WTC11 (cell line): ENCODE data around the gene HYAL2. TPM values are rescaled to one million over a fixed set of nuclear protein-coding genes. Genes with fewer than 3 reads are reported as not detected.

Experiments
- ATAC-seq: fragments of 200-7000 bp; cut with Tn5 transposase; 2 replicates; pipeline ENCODE4 v1.10.0; 2021; ENCODE audit warnings: mild to moderate bottlenecking, moderate library complexity
- CTCF ChIA-PET: fragments of 300-600 bp; sonication (Branson Sonifier 250); formaldehyde crosslinking; loops from one replicate; lab custom pipeline; 2021; ENCODE audit warnings: antibody characterized with exemption; lab: Charles Lee
- POLR2A ChIA-PET: fragments of 350-600 bp; sonication (Branson Sonifier 250); formaldehyde crosslinking; loops from one replicate; lab custom pipeline; 2021; ENCODE audit warnings: antibody characterized with exemption; lab: Charles Lee
- DNase-seq: peaks from one replicate; pipeline ENCODE4 v3.0.0; 2021; ENCODE audit warnings: low spot score
- H3K27ac Mint-ChIP-seq: 2 replicates; pipeline ENCODE4 v1.8.0; 2021; ENCODE audit warnings: mixed read lengths
- H3K27me3 Mint-ChIP-seq: 2 replicates; pipeline ENCODE4 v1.8.0; 2021; ENCODE audit warnings: low read depth, mild to moderate bottlenecking, moderate library complexity, mixed read lengths
- H3K36me3 Mint-ChIP-seq: 2 replicates; pipeline ENCODE4 v1.8.0; 2021; ENCODE audit warnings: mixed read lengths
- H3K4me1 Mint-ChIP-seq: 2 replicates; pipeline ENCODE4 v1.8.0; 2022; ENCODE audit warnings: mixed read lengths
- H3K4me3 Mint-ChIP-seq: 2 replicates; pipeline ENCODE4 v1.8.0; 2021; ENCODE audit warnings: mild to moderate bottlenecking, moderate library complexity, mixed read lengths
- H3K9me3 Mint-ChIP-seq: 2 replicates; pipeline ENCODE4 v1.8.0; 2021; ENCODE audit warnings: mixed read lengths
- ATF1 ChIP-seq: sonication (generic); formaldehyde crosslinking; IDR thresholded peaks from 2 replicates; pipeline ENCODE4 v1.8.1; 2023; ENCODE audit warnings: mild to moderate bottlenecking, moderate library complexity, missing genetic modification reagents
- CREM ChIP-seq: sonication (generic); formaldehyde crosslinking; IDR thresholded peaks from 2 replicates; pipeline ENCODE4 v1.8.1; 2022; ENCODE audit warnings: mild to moderate bottlenecking, missing genetic modification reagents, moderate library complexity
- EMX1 ChIP-seq: fragments of 250-450 bp; sonication (Bioruptor Pico); IDR thresholded peaks from 2 replicates; pipeline ENCODE4 v1.8.0; 2021; ENCODE audit warnings: mild to moderate bottlenecking
- NR3C1 ChIP-seq: sonication (generic); formaldehyde crosslinking; conservative IDR thresholded peaks from 2 replicates; pipeline ENCODE4 v1.8.1; 2023; ENCODE audit warnings: low read depth, mild to moderate bottlenecking, missing genetic modification reagents
- TEAD4 ChIP-seq: sonication (generic); formaldehyde crosslinking; IDR thresholded peaks from 2 replicates; pipeline ENCODE4 v1.8.0; 2022; ENCODE audit warnings: mild to moderate bottlenecking, missing genetic modification reagents
- TP53 ChIP-seq: sonication (generic); formaldehyde crosslinking; IDR thresholded peaks from 2 replicates; pipeline ENCODE4 v1.8.1; 2023; ENCODE audit warnings: mild to moderate bottlenecking, missing genetic modification reagents
- ZNF396 ChIP-seq: fragments of 250-450 bp; sonication (Bioruptor Pico); IDR thresholded peaks from 2 replicates; pipeline ENCODE4 v1.8.0; 2021; ENCODE audit warnings: mild to moderate bottlenecking, moderate library complexity, borderline replicate concordance
- total RNA-seq: library from RNA; stranded (reverse); gene quantifications from 3 replicates; pipeline ENCODE4 v1.2.3, GENCODE V29; 2021
- TF ChIP-seq, protein P1 (sequence below): fragments of 250-450 bp; sonication (Bioruptor Pico); IDR thresholded peaks from 2 replicates; pipeline ENCODE4 v1.9.0; 2021; ENCODE audit warnings: mild to moderate bottlenecking
- TF ChIP-seq, protein P2 (sequence below): sonication (generic); formaldehyde crosslinking; conservative IDR thresholded peaks from 2 replicates; pipeline ENCODE4 v1.8.1; 2023; ENCODE audit warnings: mild to moderate bottlenecking, low read depth, missing genetic modification reagents, moderate library complexity
- TF ChIP-seq, protein P3 (sequence below): sonication (generic); formaldehyde crosslinking; IDR thresholded peaks from 2 replicates; pipeline ENCODE4 v1.8.0; 2023; ENCODE audit warnings: mild to moderate bottlenecking, missing genetic modification reagents
- TF ChIP-seq, protein P4 (sequence below): sonication (generic); formaldehyde crosslinking; IDR thresholded peaks from 2 replicates; pipeline ENCODE4 v1.8.1; 2022; ENCODE audit warnings: missing genetic modification reagents, borderline replicate concordance
- TF ChIP-seq, protein P5 (sequence below): sonication (generic); formaldehyde crosslinking; IDR thresholded peaks from 2 replicates; pipeline ENCODE4 v1.8.1; 2022; ENCODE audit warnings: low read depth, missing genetic modification reagents, borderline replicate concordance
- TF ChIP-seq, protein P6 (sequence below): fragments of 250-450 bp; sonication (Bioruptor Pico); conservative IDR thresholded peaks from 2 replicates; pipeline ENCODE4 v1.9.0; 2021; ENCODE audit warnings: mild to moderate bottlenecking

Gene HYAL2
- total RNA-seq, 1 experiment from 2014 or later = 58.0 TPM

DNA sequence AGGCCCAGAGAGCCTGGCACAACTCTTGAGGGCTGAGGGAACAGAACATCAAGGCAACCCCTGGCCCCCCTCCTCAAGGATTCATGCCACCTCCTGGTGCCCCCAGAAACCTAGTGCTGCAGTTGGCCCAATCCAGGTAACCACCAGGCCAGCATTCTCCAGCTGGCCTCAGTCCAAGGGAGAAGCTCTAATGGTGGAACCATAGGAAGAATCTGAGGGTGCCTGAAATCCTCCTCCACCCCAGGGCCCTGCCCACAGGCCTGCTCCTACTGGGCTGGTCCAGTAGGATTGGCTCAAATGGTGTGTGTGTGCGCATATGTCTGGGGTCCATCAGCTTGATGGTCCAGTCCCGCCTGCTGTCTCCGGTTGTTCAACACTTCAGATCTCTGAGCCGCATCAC is 7.7 kb downstream of the HYAL2 start:
- H3K4me3 Mint-ChIP-seq = no peak overlapping the region
- TF ChIP-seq, protein P1, sequence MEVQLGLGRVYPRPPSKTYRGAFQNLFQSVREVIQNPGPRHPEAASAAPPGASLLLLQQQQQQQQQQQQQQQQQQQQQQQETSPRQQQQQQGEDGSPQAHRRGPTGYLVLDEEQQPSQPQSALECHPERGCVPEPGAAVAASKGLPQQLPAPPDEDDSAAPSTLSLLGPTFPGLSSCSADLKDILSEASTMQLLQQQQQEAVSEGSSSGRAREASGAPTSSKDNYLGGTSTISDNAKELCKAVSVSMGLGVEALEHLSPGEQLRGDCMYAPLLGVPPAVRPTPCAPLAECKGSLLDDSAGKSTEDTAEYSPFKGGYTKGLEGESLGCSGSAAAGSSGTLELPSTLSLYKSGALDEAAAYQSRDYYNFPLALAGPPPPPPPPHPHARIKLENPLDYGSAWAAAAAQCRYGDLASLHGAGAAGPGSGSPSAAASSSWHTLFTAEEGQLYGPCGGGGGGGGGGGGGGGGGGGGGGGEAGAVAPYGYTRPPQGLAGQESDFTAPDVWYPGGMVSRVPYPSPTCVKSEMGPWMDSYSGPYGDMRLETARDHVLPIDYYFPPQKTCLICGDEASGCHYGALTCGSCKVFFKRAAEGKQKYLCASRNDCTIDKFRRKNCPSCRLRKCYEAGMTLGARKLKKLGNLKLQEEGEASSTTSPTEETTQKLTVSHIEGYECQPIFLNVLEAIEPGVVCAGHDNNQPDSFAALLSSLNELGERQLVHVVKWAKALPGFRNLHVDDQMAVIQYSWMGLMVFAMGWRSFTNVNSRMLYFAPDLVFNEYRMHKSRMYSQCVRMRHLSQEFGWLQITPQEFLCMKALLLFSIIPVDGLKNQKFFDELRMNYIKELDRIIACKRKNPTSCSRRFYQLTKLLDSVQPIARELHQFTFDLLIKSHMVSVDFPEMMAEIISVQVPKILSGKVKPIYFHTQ (CRISPR knock-in tag) = no peak
- TF ChIP-seq, protein P2, sequence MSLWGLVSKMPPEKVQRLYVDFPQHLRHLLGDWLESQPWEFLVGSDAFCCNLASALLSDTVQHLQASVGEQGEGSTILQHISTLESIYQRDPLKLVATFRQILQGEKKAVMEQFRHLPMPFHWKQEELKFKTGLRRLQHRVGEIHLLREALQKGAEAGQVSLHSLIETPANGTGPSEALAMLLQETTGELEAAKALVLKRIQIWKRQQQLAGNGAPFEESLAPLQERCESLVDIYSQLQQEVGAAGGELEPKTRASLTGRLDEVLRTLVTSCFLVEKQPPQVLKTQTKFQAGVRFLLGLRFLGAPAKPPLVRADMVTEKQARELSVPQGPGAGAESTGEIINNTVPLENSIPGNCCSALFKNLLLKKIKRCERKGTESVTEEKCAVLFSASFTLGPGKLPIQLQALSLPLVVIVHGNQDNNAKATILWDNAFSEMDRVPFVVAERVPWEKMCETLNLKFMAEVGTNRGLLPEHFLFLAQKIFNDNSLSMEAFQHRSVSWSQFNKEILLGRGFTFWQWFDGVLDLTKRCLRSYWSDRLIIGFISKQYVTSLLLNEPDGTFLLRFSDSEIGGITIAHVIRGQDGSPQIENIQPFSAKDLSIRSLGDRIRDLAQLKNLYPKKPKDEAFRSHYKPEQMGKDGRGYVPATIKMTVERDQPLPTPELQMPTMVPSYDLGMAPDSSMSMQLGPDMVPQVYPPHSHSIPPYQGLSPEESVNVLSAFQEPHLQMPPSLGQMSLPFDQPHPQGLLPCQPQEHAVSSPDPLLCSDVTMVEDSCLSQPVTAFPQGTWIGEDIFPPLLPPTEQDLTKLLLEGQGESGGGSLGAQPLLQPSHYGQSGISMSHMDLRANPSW (CRISPR knock-in tag) = no peak
- TF ChIP-seq, protein P3, sequence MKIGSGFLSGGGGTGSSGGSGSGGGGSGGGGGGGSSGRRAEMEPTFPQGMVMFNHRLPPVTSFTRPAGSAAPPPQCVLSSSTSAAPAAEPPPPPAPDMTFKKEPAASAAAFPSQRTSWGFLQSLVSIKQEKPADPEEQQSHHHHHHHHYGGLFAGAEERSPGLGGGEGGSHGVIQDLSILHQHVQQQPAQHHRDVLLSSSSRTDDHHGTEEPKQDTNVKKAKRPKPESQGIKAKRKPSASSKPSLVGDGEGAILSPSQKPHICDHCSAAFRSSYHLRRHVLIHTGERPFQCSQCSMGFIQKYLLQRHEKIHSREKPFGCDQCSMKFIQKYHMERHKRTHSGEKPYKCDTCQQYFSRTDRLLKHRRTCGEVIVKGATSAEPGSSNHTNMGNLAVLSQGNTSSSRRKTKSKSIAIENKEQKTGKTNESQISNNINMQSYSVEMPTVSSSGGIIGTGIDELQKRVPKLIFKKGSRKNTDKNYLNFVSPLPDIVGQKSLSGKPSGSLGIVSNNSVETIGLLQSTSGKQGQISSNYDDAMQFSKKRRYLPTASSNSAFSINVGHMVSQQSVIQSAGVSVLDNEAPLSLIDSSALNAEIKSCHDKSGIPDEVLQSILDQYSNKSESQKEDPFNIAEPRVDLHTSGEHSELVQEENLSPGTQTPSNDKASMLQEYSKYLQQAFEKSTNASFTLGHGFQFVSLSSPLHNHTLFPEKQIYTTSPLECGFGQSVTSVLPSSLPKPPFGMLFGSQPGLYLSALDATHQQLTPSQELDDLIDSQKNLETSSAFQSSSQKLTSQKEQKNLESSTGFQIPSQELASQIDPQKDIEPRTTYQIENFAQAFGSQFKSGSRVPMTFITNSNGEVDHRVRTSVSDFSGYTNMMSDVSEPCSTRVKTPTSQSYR = no peak
- TF ChIP-seq ATF1 (no peak), TP53 (CRISPR knock-in tag) (no peak), ZNF396 (CRISPR knock-in tag) (no peak), NR3C1 (CRISPR knock-in tag) (no peak), TEAD4 (CRISPR knock-in tag) (no peak), CREM (no peak), EMX1 (CRISPR knock-in tag) (no peak)
- TF ChIP-seq, protein P4, sequence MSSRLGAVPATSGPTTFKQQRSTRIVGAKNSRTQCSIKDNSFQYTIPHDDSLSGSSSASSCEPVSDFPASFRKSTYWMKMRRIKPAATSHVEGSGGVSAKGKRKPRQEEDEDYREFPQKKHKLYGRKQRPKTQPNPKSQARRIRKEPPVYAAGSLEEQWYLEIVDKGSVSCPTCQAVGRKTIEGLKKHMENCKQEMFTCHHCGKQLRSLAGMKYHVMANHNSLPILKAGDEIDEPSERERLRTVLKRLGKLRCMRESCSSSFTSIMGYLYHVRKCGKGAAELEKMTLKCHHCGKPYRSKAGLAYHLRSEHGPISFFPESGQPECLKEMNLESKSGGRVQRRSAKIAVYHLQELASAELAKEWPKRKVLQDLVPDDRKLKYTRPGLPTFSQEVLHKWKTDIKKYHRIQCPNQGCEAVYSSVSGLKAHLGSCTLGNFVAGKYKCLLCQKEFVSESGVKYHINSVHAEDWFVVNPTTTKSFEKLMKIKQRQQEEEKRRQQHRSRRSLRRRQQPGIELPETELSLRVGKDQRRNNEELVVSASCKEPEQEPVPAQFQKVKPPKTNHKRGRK (CRISPR knock-in tag) = no peak
- TF ChIP-seq, protein P5, sequence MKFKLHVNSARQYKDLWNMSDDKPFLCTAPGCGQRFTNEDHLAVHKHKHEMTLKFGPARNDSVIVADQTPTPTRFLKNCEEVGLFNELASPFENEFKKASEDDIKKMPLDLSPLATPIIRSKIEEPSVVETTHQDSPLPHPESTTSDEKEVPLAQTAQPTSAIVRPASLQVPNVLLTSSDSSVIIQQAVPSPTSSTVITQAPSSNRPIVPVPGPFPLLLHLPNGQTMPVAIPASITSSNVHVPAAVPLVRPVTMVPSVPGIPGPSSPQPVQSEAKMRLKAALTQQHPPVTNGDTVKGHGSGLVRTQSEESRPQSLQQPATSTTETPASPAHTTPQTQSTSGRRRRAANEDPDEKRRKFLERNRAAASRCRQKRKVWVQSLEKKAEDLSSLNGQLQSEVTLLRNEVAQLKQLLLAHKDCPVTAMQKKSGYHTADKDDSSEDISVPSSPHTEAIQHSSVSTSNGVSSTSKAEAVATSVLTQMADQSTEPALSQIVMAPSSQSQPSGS (CRISPR knock-in tag) = no peak
- TF ChIP-seq, protein P6, sequence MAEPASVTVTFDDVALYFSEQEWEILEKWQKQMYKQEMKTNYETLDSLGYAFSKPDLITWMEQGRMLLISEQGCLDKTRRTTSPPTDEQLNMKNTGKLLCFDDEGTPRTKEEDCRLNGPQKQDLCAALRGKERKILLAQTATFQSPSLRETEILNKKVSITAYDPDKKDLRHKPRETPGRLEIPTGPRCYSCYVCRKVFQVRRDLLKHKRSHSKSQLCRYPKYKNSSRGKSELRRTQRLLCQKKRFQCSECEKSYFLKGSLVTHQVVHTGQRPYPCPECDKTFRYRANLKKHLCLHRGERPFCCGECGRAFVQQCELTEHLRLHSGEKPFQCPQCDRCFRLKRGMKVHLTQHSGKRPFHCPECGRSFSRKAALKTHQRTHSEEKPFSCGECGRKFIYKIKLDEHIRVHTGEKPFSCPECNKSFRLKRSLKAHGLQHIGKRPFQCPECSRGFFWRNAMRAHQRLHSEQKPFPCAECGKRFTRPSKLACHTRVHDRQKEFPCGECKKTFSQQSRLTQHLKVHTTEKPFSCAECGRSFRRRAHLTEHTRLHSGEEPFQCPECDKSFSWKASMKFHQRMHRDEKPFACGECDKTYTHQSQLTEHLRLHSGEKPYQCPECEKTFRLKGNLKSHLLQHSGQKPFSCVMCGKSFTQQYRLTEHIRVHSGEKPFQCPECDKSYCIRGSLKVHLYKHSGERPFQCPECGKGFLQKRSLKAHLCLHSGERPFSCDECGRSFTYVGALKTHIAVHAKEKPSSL (CRISPR knock-in tag) = no peak
- CTCF ChIA-PET = interaction anchor here (1.0 to 1.4 kb wide), 4 partner anchors 12 to 22 kb away, joined by 3 to 6 read pairs (median 4); partner anchors contain the start of genes HYAL1, HYAL3 and NAA80

More for the DNA sequence above, 7.7 kb downstream of the HYAL2 start:
- peaks cover 8% of the 10 kb centered on the region for H3K9me3 Mint-ChIP-seq
- POLR2A ChIA-PET = interaction anchor here (1.0 kb wide), 1 partner anchor 23 kb away, joined by 3 read pairs; no protein-coding TSS in a partner anchor
- H3K4me1 Mint-ChIP-seq = peaks cover 10% of the 10 kb centered on the region
- no peak overlapping the region for H3K27ac Mint-ChIP-seq
- no peak for DNase-seq
- ATAC-seq = no peak
- H3K36me3 Mint-ChIP-seq = peaks cover 47% of the 10 kb centered on the region
- peaks cover 3% of the 10 kb centered on the region; the same call in 1 of the 2 replicates for H3K27me3 Mint-ChIP-seq
